ENCODE data around the gene SCYL1.

DNA sequence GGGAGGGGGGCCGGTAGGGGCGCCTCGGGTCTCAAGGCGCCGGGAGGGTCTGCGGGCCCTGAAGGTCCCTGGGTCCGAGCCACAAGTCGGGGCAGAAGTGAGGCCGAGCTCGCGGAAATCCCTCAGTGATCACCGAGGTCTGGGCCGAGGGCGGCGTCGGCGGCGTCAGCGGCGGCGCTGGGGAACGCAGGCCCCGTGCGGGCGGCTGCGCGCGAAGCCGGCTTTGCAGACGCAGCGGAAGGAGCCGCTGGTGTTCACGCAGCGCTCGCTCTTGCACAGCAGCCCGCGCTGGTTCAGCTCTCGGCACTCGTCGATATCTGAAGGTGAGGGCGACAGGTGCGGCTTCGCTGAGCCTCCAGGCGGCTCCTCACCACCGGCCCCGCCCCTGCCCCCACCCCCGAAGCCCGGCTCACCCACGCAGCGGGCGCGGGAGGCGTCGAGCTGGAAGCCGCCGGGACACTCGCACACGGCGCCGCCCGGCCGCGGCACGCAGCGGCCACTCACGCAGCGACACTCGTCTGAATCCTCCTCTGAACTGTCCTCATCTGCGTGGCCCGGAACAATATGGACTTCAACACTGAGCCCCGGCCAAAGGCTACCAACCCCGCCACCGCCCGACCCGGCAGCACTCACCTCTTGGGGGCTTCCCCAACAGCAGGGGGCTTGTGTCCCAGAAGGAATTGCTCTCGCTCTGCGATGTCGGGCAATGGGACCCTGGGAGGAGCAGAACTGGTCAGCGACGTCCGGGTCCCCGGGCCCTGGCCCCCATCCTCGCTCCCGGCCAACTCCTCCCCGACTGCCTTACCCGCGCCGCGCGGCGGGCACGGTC, 14.2 kb downstream of the SCYL1 start:
- TF ChIP-seq, protein P1, sequence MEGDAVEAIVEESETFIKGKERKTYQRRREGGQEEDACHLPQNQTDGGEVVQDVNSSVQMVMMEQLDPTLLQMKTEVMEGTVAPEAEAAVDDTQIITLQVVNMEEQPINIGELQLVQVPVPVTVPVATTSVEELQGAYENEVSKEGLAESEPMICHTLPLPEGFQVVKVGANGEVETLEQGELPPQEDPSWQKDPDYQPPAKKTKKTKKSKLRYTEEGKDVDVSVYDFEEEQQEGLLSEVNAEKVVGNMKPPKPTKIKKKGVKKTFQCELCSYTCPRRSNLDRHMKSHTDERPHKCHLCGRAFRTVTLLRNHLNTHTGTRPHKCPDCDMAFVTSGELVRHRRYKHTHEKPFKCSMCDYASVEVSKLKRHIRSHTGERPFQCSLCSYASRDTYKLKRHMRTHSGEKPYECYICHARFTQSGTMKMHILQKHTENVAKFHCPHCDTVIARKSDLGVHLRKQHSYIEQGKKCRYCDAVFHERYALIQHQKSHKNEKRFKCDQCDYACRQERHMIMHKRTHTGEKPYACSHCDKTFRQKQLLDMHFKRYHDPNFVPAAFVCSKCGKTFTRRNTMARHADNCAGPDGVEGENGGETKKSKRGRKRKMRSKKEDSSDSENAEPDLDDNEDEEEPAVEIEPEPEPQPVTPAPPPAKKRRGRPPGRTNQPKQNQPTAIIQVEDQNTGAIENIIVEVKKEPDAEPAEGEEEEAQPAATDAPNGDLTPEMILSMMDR (IDR thresholded peaks at IDR 0.05; ENCODE audit: poor library complexity): no peak
- TF ChIP-seq EZH2 (IDR thresholded peaks at IDR 0.05; ENCODE audit: borderline replicate concordance): no peak
- TF ChIP-seq EZH2phosphoT487 (IDR thresholded peaks at IDR 0.05; ENCODE audit: low read depth, severe bottlenecking, unreplicated experiment): no peak

Data from hepatocyte (in vitro differentiated cells).